GM12872 (cell line): ENCODE data around the gene COL11A1.

Source experiments
- CTCF ChIP-seq: IDR thresholded peaks from 3 replicates; pipeline ENCODE4 v1.5.1; 2011; ENCODE audit warnings: low read depth, mild to moderate bottlenecking, low read length, moderate library complexity; ENCODE audit not compliant: insufficient read depth

COL11A1 gene

GRCh38 chr1:102837551-102837950 lies 270.8 kb downstream of the COL11A1 start:
- no peak for TF ChIP-seq CTCF

- TF ChIP-seq CTCF: no peak
These were observed 271.3 kb downstream of the COL11A1 start for GRCh38 chr1:102836991-102837390.

DNA sequence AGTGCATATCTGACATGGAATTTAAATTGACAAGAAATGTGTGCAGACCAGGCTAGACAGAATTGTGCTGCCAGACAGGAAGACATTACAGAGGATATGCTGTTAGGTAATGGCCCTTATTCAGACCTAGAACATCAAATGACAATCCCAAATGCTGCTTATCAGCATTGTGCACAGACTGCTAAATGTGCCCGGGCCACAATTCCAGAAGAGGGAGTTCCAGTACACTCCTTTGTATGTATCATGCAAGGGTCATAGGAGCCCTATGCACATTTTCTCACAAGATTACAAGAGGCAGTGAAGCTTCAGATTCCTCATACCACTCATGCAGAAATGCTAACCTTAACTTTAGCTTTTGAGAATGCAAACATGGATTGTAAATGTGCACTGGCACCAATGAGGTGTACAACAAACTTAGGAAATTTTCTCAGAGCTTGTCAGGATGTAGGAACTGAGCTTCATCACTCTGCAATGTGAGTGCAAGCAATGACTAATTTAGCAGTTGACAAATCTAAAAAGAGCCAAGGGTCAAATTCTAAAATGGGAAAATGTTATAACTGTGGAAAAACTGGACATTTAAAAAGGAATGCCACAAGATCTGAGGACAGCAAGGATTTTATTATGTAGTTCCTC lies 273.5 kb downstream of the COL11A1 start:
- no peak for TF ChIP-seq CTCF

- no peak for TF ChIP-seq CTCF
These were observed 275.2 kb downstream of the COL11A1 start for GRCh38 chr1:102833151-102833550.
